CD4-positive, alpha-beta T cell treated with Interleukin-15 for 1 hour (primary cell): ENCODE results near the gene IRF9.
A peak's percentile ranks its signal among the peaks of the same experiment; 100 is the strongest.
"Not testable (repeated sequence)": the region's sequence is repeated elsewhere in the genome, so short reads cannot be mapped to it uniquely, and the experiment has no call there.

Experiments used
- DNase-seq: peaks from one replicate; pipeline ENCODE4 v3.0.0-alpha.2; 2020

The IRF9 gene

GRCh38 chr14:24196071-24197055, 35.3 kb downstream of the IRF9 start:
- no peak for DNase-seq

DNA sequence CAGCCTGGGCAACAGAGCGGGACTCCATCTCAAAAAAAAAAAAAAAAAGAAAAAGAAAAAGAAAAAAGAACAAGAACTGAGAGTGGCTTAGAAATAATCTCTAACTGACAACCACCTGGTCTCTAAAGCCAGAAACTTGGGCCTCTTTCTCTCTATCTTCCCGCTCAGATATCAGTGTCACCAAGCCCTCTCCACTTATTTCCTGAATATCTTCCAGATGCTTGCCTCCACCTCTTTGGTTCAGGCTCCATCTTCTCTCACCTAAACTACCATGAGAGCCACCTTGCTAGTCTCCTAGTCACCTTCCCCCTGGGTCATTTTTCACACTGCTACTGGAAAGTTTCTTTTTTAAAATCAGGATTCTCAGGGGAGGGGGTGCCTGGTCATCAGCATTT, 36.0 kb downstream of the IRF9 start:
- no peak for DNase-seq

- DNase-seq: no peak
These were observed 37.9 kb downstream of the IRF9 start for GRCh38 chr14:24198814-24199524.

DNA sequence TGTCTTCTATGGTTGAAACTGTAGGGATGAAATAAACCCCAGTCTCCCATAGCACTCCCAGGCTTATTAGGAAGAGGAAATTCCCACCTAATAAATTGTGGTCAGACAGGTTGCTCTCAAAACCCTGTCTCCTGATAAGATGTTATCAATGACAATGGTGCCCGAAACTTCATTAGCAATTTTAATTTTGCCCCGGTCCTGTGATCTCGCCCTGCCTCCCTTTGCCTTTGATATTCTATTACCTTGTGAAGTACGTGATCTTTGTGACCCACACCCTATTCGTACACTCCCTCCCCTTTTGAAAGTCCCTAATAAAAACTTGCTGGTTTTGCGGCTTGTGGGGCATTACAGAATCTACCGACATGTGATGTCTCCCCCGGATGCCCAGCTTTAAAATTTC, 41.5 kb downstream of the IRF9 start:
- DNase-seq: not testable (repeated sequence)

DNA sequence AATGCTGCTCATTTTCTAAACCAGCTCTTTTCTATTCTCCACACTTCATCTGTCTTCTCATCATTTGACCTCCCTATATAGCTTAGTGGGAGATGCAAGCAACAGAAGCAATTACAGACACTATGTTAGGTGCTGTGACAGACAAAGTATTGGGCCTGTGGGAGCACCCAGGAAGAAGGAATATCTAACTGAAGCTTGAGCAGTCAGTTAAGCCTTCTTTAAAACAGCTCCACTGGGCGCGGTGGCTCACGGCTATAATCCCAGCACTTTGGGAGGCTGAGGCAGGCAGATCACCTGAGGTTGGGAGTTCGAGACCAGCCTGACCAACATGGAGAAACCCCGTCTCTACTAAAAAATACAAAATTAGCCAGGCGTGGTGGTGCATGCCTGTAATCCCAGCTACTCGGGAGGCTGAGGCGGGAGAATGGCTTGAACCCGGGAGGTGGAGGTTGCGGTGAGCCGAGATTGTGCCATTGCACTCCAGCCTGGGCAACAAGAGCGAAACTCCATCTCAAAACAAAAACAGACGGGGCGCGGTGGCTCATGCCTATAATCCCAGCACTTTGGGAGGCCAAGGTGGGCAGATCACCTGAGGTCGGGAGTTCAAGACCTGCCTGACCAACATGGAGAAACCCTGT, 42.3 kb downstream of the IRF9 start:
- not testable (repeated sequence) for DNase-seq

GRCh38 chr14:24204163-24205146, 43.4 kb downstream of the IRF9 start:
- no peak for DNase-seq

DNA sequence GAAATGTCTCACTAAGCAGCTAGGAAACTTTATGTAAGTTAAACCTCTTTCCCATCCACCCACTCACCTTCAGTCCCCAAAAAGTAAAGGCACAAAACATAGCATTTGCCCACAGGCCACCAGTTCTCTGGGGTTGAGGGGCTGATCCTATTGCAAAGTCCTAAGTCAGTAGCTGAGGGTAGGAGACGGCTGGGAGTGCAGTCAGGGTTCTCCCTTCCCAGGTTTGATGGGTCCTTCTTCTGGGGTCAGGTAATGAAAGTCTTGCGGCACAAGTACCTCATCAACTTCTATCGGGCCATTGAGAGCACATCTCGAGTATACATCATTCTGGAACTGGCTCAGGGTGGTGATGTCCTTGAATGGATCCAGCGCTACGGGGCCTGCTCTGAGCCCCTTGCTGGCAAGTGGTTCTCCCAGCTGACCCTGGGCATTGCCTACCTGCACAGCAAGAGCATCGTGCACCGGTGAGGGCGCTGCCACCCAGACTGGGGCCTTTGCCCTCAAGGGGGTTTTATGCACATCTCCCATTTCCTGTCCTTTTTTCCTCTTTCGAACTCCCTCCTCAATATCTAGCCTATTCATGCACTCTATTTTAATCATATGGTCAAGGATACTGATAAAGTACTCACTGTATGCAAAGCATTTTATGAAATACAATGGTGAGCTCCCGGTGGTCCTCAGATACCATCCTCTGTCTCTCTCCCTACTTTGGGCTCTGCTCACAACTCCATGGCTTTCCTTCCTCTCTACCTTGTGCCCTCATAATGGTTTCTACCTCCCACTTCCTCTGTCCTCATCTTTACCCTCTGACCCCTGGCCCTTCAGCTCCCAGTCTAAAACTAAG, 45.4 kb downstream of the IRF9 start:
- DNase-seq: no peak

- peak; percentile 34 for DNase-seq
These were observed 46.1 kb downstream of the IRF9 start for GRCh38 chr14:24207104-24207551.

GRCh38 chr14:24207625-24208024, 46.6 kb downstream of the IRF9 start:
- no peak for DNase-seq

DNA sequence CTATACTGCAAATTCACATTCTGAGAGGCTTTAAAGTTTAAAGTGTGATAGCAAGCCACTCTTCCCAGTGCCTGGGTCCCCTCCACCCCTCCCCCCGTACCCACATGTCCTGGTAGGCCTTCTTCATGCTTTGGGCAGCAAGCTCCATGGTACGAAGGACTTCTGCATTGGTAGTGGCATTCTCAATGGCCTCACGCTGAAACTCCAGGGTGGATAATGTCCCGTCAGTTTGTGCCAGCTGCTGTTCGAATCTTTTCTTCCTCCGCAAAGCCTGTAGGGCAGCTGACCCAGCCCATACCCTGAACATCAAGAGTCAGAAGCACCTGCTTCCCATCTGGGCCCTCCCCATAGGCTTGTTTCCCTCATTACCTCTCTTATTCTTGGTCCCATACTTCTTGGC, 50.2 kb downstream of the IRF9 start:
- DNase-seq: no peak

GRCh38 chr14:24212924-24213865, 52.1 kb downstream of the IRF9 start, which contains the start of gene CHMP4A:
TSS of gene CHMP4A (minus strand) at chr14:24213488. CDS start at chr14:24213439, 49 bp downstream.
- peak; percentile 97 for DNase-seq

DNA sequence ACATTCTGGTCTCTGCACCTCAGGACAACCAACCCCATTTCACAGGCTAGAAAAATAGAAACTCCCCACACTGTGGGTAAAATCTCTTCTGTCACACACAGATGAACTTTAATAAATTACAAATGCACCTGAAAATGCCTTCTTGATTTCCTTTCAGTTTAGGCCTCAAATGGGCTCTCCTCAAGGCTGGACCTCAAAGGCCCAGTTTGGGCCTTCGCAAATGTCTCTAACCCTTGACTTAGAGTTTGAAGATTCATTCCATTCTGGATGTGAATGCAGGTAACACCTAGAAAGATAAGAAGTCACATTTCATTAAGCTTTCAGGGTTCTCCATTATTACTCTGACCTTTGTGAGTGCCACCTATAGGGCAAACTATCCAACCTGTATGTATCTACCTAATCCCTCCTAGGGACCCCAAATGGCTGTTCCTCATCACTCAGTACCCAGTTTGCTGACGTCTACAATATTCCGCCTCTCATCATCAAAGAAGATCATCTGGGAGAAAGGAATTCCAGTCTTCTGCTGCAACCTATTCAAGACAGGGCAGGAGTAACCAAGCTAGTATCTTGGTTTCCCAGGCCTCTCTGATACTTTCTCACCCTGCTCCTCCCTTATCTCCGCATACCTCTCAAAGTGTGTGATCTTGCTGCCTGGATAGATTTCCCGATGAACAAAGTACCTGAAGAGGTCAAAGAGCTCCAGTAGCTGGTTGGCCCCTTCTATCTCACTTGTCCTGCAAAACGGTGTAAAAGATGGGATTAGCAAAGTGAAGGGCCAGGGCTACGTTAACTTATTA, 53.0 kb downstream of the IRF9 start:
- DNase-seq: no peak

DNA sequence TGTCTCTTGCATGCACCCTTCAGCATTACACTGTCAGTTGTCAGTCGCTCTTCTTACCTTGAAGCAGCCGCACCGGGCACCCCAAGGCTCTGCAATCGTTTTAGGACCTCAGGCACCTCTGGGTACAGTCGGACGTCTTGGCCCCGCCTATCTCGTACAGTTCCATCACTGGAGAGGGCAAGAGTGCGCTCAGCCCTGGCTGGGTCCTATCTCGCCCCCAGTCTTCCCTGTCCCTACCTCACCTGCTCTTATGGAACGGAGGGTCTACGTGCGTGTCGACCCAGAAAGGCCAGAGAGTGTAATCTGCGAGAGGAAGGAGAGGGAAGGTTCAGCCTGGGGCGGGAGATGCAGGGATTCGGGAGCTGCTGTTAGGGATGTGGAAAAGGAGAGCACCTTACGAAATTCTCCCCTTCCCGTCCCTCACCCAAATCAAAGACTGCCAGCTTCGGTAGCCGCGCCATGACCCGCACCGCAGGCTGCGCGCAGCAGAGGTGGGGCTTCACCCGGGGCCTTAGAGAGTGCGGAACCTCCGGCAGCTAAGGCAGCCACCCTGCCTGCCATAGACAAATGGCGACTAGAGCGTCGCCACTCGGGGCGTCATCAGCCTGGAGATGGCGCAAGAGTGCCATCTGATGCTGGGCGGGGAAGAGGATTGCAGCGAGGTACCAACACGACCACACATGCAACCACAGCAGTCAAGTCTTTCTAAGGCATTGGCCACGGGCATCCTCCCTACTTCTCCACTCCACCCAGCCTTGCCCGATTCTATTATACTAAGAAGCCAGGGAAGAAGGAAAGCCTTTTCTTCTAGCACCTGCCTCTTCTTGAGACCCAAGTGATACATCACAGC, 54.7 kb downstream of the IRF9 start, which contains the start of gene MDP1:
TSS of gene MDP1 (minus strand) at position 572 of the 850 bp plus-strand sequence. CDS start at position 461, 111 bp downstream.
- peak; percentile 91 for DNase-seq
